Thoracic aorta (tissue), 2 donors: Measurements from ENCODE around the gene NPLOC4. TPM values are rescaled to one million over a fixed set of nuclear protein-coding genes. Genes with fewer than 3 reads are reported as not detected.

Source experiments
- ATAC-seq: fragments of 150-250 bp; one replicate; pipeline ENCODE4 v1.8.0; 2017; ENCODE audit warnings: low read depth; ENCODE audit not compliant: insufficient number of reproducible peaks, low FRiP score
- DNase-seq: peaks from one replicate; pipeline ENCODE4 v3.0.0-alpha.2; 2020; ENCODE audit warnings: low spot score
- H3K27ac ChIP-seq, 2 donors: fragments of 200-600 bp; sonication (generic); 1 replicate in 1 of 2; 2 replicates in 1 of 2; pipeline ENCODE4 v1.5.1; 2016; ENCODE audit warnings: mild to moderate bottlenecking in 2 of 2, moderate library complexity in 2 of 2
- H3K27me3 ChIP-seq: fragments of 200-600 bp; sonication (generic); replicated peaks from 2 replicates; pipeline ENCODE4 v1.6.0; 2016; ENCODE audit warnings: mild to moderate bottlenecking; ENCODE audit not compliant: insufficient read depth
- H3K36me3 ChIP-seq: fragments of 200-600 bp; sonication (generic); one replicate; pipeline ENCODE4 v1.5.1; 2016
- H3K4me1 ChIP-seq, 2 donors: fragments of 200-600 bp; sonication (generic); 1 replicate in 1 of 2; 2 replicates in 1 of 2; pipeline versions ENCODE4 v1.5.1 to v1.6.0; 2016; ENCODE audit warnings: low read depth in 2 of 2, mild to moderate bottlenecking in 1 of 2; ENCODE audit not compliant: control insufficient read depth in 1 of 2
- H3K4me3 ChIP-seq: fragments of 200-600 bp; sonication (generic); 2 replicates; pipeline ENCODE4 v1.5.1; 2016; ENCODE audit warnings: mild to moderate bottlenecking
- H3K9me3 ChIP-seq: fragments of 200-600 bp; sonication (generic); 2 replicates; pipeline ENCODE4 v1.5.1; 2016
- total RNA-seq, 2 donors: library from RNA; depleted of rRNA; stranded (reverse); fragments of >200 nt; gene quantifications; one replicate each; pipeline versions ENCODE4 v1.1.0 to v1.2.3, GENCODE V29; 2016
- TF ChIP-seq, protein P1 (sequence below): fragments of 200-600 bp; sonication (generic); IDR thresholded peaks from one replicate; pipeline ENCODE4 v1.5.1; 2019; ENCODE audit warnings: antibody characterized with exemption

Gene NPLOC4
- total RNA-seq, 2 donors from 2014 or later: 77.3 to 105 TPM

DNA sequence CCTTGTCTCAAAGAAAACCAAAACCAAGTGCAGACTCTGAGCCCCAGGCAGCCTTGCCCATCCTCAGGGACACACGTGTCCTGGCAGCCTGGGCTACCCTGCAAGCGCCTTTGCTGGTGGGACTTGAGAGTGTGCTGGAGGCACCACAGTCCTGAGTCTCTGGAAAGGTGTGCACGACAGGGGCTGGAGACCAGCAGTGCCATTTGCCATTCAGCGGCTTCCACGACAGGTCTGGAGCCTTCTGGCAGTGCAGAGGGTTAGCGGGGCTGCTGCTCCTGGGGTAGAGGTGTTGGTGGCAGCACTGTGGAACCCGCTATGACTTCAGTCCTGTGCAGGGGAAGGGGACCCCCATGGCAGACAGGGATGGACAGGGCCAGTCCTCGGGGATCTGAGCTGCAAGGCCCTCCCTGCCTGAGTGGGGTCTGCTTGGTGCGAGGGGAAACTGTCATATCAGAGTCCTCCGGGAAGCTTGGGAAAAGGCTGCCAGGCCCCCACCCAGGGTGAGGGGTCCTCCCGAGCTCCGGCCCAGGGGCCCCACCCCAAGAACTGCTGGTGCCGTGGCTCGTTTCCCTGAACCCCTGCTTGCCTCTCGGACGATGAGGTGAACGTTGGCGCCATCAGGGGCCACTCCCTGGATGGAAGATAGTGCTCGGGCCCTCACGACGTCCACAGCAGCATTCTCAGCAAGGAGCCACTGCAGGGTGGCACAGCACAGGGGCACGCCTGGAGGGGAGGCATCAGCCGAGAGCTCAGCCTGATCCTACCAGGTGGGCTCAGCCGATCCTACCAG, 91.6 kb downstream of the NPLOC4 start:
- DNase-seq (no peak), ATAC-seq (no peak)
- Histone ChIP-seq H3K9me3 (no peaks in the 10 kb centered on the region), H3K4me1 (peaks cover 0 to under 1% of the 10 kb centered on the region in 2 donors), H3K27ac (no peak overlapping the region), H3K27me3 (no peaks in the 10 kb centered on the region), H3K4me3 (no peak overlapping the region), H3K36me3 (peaks cover 55% of the 10 kb centered on the region)
- TF ChIP-seq, protein P1, sequence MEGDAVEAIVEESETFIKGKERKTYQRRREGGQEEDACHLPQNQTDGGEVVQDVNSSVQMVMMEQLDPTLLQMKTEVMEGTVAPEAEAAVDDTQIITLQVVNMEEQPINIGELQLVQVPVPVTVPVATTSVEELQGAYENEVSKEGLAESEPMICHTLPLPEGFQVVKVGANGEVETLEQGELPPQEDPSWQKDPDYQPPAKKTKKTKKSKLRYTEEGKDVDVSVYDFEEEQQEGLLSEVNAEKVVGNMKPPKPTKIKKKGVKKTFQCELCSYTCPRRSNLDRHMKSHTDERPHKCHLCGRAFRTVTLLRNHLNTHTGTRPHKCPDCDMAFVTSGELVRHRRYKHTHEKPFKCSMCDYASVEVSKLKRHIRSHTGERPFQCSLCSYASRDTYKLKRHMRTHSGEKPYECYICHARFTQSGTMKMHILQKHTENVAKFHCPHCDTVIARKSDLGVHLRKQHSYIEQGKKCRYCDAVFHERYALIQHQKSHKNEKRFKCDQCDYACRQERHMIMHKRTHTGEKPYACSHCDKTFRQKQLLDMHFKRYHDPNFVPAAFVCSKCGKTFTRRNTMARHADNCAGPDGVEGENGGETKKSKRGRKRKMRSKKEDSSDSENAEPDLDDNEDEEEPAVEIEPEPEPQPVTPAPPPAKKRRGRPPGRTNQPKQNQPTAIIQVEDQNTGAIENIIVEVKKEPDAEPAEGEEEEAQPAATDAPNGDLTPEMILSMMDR: no peak

GRCh38 chr17:81544281-81544974, 92.5 kb downstream of the NPLOC4 start:
- no peak overlapping the region for H3K27ac ChIP-seq
- DNase-seq (no peak), ATAC-seq (no peak)
- H3K4me3 ChIP-seq: no peak overlapping the region
- no peaks in the 10 kb centered on the region for H3K4me1 ChIP-seq
- no peaks in the 10 kb centered on the region for H3K9me3 ChIP-seq
- TF ChIP-seq, protein P1: no peak
- H3K36me3 ChIP-seq: peaks cover 60% of the 10 kb centered on the region
- H3K27me3 ChIP-seq: no peaks in the 10 kb centered on the region

DNA sequence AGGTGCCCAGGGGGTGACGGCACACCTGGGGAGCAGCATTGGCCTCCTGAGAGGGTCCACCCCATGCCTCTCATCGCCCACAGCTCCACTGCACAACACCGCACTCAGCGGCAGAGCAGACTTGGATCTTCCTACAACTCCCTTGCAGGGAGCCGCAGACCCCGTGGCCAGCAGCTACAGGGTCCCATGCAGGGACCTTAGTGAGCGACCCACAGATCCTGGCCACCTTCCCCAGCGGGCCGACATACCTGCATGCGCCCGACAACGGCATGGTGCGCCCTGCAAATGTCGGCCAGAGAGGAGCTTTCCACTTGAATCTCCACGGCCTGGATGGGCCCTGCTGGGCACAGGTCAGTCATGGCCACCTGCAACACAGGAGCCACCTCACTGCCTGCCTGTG, 93.2 kb downstream of the NPLOC4 start:
- TF ChIP-seq, protein P1: no peak
- H3K27me3 ChIP-seq: no peaks in the 10 kb centered on the region
- no peak overlapping the region for H3K4me3 ChIP-seq
- H3K4me1 ChIP-seq: no peaks in the 10 kb centered on the region
- ATAC-seq: no peak
- no peaks in the 10 kb centered on the region for H3K9me3 ChIP-seq
- H3K27ac ChIP-seq: no peak overlapping the region
- DNase-seq: no peak
- H3K36me3 ChIP-seq: peaks cover 60% of the 10 kb centered on the region

DNA sequence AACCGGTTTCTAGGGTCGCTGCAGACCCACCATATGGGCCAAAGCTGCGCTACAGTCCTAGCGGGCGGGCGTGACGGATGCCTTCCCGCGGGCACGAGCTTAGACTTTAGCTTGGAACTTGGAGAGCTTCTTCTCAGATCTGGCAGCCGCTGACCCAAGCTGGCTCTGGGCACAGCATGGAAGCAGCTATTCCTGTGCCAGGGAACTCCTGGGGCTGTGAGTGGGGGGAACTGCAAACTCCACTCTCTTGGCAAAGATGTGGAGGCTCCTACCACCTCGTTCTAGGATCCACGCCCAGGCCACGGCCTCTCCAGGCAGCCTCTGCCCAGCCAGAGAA, 93.6 kb downstream of the NPLOC4 start:
- TF ChIP-seq, protein P1: no peak
- Histone ChIP-seq H3K4me3 (no peak overlapping the region), H3K36me3 (peaks cover 60% of the 10 kb centered on the region), H3K4me1 (no peaks in the 10 kb centered on the region), H3K9me3 (no peaks in the 10 kb centered on the region), H3K27me3 (no peaks in the 10 kb centered on the region), H3K27ac (no peak overlapping the region)
- DNase-seq (no peak), ATAC-seq (no peak)

DNA sequence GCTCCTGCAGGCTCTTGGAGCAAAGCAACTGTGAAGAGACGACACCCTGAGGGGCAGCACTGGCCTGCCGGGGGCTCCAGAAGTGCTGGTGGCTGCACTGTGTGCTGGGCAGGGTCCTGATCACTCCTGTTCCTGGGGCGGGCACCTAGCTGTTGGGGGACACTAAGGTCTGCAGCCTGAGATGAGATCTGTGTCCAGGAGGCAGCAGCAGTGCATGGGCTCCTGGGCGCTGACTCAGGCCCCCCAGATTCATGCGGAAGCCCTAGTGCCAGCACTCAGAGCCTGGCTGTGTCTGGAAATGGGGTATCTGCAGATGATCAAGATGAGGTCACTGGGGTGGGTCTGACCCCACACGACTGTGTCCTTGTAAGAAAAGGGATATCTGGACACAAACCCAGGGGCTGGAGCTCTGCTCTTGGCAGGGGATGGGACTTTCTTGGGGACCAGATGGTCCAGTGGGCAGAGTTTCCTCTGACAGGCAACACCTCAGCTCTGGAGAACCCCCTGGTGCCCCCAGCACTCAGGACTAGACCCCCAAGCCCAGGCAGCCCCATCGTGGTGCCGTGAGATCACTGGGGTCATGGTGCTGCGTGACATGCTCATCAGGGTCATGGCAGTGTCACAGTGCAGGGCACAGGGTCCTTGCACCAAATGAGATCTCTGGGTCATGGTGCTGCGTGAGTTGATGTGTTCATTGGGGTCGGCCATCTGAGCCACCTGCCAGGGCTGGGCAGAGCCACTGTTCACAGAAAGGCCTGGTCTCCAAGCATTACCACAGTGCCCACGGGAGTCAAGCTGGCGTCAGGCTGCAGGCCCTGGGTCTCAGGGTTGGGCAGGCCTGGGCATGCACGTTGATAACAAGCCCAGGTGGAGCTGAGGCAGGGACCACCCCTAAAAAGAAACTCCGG, 94.2 kb downstream of the NPLOC4 start:
- DNase-seq: no peak
- H3K4me3 ChIP-seq: no peak overlapping the region
- H3K27ac ChIP-seq: no peak overlapping the region
- peaks cover 54% of the 10 kb centered on the region for H3K36me3 ChIP-seq
- H3K27me3 ChIP-seq: no peaks in the 10 kb centered on the region
- no peaks in the 10 kb centered on the region for H3K9me3 ChIP-seq
- ATAC-seq: no peak
- no peaks in the 10 kb centered on the region for H3K4me1 ChIP-seq
- TF ChIP-seq, protein P1: no peak
